ENCODE results near the gene SGCA. TPM values are rescaled to one million over a fixed set of nuclear protein-coding genes. Genes with fewer than 3 reads are reported as not detected.

Gene SGCA
- total RNA-seq, 1 experiment from 2014 or later, result 0.24 TPM

GRCh38 chr17:50141745-50142110 lies 24.1 kb upstream of the SGCA start:
- Histone ChIP-seq H3T11ph (ENCODE audit: low read length) (no peak overlapping the region), H2BK15ac (ENCODE audit: low read depth, low read length) (no peak overlapping the region), H2AFZ (ENCODE audit: low read length) (no peak overlapping the region), H4K91ac (ENCODE audit: insufficient read length, low read depth, low read length) (no peak overlapping the region), H2BK5ac (ENCODE audit: insufficient read length, low read length) (no peak overlapping the region), H4K20me1 (ENCODE audit: control insufficient read depth, insufficient read depth, insufficient read length) (peaks cover 2% of the 10 kb centered on the region), H3K27ac (ENCODE audit: insufficient read length, low read depth, low read length) (no peak overlapping the region), H3K9me3 (ENCODE audit: control insufficient read depth, low read depth, low read length) (no peaks in the 10 kb centered on the region), H3K4me2 (ENCODE audit: insufficient read depth, insufficient read length, low read length) (no peak overlapping the region), H4K8ac (replicated peaks; ENCODE audit: insufficient read length, low read depth, low read length) (no peak overlapping the region), H3K14ac (ENCODE audit: insufficient read depth, low read length) (no peak overlapping the region), H2BK120ac (ENCODE audit: low read depth, low read length, poor library complexity, severe bottlenecking) (no peak overlapping the region), H4K5ac (ENCODE audit: insufficient read length, low read depth, low read length) (no peak overlapping the region), H2BK12ac (ENCODE audit: insufficient read length, low read depth, low read length) (no peak overlapping the region), H3K9ac (ENCODE audit: extremely low read depth, insufficient read length, low read length) (no peak overlapping the region), H2BK20ac (ENCODE audit: low read depth, low read length, poor library complexity, severe bottlenecking) (no peak overlapping the region), H3K56ac (ENCODE audit: insufficient read length, low read depth, low read length) (no peak overlapping the region), H3K23me2 (ENCODE audit: insufficient read length, low read depth, low read length, poor library complexity, severe bottlenecking) (no peaks in the 10 kb centered on the region), H3K4ac (ENCODE audit: low read depth, low read length) (no peak overlapping the region), H3K79me2 (ENCODE audit: insufficient read depth, low read length) (no peaks in the 10 kb centered on the region), H3K23ac (ENCODE audit: insufficient read length, low read depth, low read length) (no peak overlapping the region), H3K27me3 (ENCODE audit: insufficient read depth, low read length) (no peaks in the 10 kb centered on the region), H3K18ac (ENCODE audit: insufficient read length, low read depth, low read length) (no peak overlapping the region), H2AK5ac (ENCODE audit: insufficient read length, low read length) (no peak overlapping the region), H3K4me1 (ENCODE audit: insufficient read depth, low read length) (no peaks in the 10 kb centered on the region), H3K79me1 (ENCODE audit: insufficient read depth, low read depth, low read length, poor library complexity, severe bottlenecking) (no peaks in the 10 kb centered on the region)
- Mint-ChIP-seq H3K27me3 (ENCODE audit: low read depth) (no peaks in the 10 kb centered on the region; the same call in 1 of the 2 replicates), H3K27ac (no peak overlapping the region; a peak in 1 of 7 replicates), H3K9me3 (no peaks in the 10 kb centered on the region), H3K4me3 (no peak overlapping the region), H3K36me3 (ENCODE audit: insufficient read depth in 1 of 3, low read depth in 3 of 3) (peaks cover 30 to 85% (median 70%) of the 10 kb centered on the region in 3 experiments; a peak in 6 of 7 replicates), H3K4me1 (peaks cover 15 to 27% of the 10 kb centered on the region in 2 experiments)
- DNase-seq, result no peak
- no peak for TF ChIP-seq CTCF (conservative IDR thresholded peaks at IDR 0.05)
- WGBS (ENCODE audit: extremely low coverage, insufficient read length, low lambda C conversion rate), result no CpG with 5 or more reads among the region's 8 CpGs

Measured in H9 (cell line).